HAP-1 (cell line): ENCODE data around the gene HYI.

Source experiments
- DNase-seq, 2 experiments: peaks; one replicate each; pipeline ENCODE4 v3.0.0-alpha.2; 2016 to 2020; ENCODE audit warnings: low spot score in 2 of 2
- H3K27me3 ChIP-seq: fragments of 250-450 bp; sonication (Bioruptor Pico); 2 replicates; pipeline ENCODE4 v1.5.1; 2020; ENCODE audit warnings: low read depth, mild to moderate bottlenecking, moderate library complexity
- H3K36me3 ChIP-seq: fragments of 250-450 bp; sonication (Bioruptor Pico); replicated peaks from 2 replicates; pipeline ENCODE4 v1.5.1; 2020; ENCODE audit warnings: mild to moderate bottlenecking
- H3K4me1 ChIP-seq: fragments of 250-450 bp; sonication (Bioruptor Pico); 2 replicates; pipeline ENCODE4 v1.5.1; 2020; ENCODE audit warnings: mild to moderate bottlenecking
- H3K4me3 ChIP-seq: fragments of 250-450 bp; sonication (Bioruptor Pico); 2 replicates; pipeline ENCODE4 v1.5.1; 2020; ENCODE audit warnings: mild to moderate bottlenecking, moderate library complexity
- H3K9me3 ChIP-seq: fragments of 250-450 bp; sonication (Bioruptor Pico); 2 replicates; pipeline ENCODE4 v1.5.1; 2020; ENCODE audit warnings: mild to moderate bottlenecking, moderate library complexity
- in situ Hi-C: fragments of 300-500 bp; cut with MboI; formaldehyde crosslinking; loops from 3 replicates; pipeline ENCODE4 v1.14.3; 2020; ENCODE audit warnings: low sequenced_read_pairs, inconsistent platforms, mixed read lengths

HYI gene

DNA sequence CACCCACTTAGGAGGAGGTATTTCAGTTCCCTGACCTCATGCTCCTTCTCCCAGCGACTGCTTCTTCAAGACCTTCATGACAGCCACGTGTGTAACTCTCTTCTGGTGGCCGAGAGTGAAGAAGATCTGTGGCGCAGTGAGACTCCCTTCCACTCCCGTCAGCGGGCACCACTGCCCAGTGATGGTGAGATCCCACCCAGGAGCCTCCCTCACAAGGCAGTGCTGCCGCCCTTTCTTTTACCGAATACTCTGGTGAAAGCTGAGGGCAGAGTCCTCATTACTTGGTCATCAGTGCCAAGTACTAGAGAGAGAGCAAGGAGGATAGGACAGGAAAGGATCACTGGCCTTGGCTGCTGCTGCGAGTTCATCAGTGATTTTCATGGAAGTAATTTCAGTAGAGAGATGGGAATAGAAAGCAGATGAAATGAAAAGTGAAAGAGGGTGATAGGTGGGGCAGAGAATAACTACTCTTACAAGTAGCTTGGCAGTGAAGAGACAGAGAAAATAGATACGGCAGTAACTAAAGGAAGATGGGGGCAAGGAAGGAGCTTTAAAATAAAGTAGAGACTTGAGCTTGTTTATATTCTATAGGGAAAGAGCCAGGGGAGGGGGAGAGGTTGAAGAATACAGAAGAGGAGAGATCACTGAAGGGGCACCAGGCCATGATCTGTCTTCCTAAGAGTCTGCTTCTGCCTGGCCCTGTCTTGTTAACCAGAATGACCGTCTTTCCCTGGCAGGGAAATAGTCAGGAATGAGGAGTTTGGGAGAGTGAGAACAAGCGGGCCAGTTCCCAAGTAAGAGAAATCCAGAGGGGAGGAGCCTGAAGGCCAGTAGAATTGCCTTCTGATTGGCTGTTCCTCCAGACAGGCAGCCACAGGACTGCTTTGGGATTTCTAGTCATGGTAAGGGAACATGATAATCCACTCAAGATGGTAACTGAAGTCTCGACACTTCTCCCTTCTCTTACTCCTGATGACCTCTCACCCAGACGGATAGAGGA, 18.3 kb downstream of the HYI start:
- peaks cover 59% of the 10 kb centered on the region for H3K36me3 ChIP-seq
- in situ Hi-C loops: no loop called here

DNA sequence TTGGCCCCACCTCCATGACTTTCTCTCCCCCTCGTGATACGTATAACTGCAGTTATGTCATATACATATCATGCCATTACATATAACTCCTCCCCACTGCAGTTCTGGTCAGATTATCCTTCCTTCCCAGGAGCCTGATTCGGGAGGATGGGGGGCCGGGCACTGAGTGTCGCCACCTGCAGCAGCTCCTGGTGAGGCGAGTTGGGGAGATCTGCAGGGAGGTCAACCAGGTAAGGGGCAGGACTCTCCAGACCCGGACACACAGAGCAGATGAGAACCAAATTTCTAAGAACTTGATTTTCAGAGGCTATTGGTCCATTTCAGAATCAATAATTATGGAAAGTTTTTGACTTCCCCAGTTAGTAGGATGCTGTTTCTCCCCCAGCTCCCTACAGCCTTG, 19.5 kb downstream of the HYI start:
- H3K9me3 ChIP-seq: no peaks in the 10 kb centered on the region
- peaks cover 59% of the 10 kb centered on the region for H3K36me3 ChIP-seq
- H3K4me1 ChIP-seq: no peaks in the 10 kb centered on the region
- H3K27me3 ChIP-seq: no peaks in the 10 kb centered on the region
- in situ Hi-C loops: no loop called here
- H3K4me3 ChIP-seq: no peak overlapping the region
- DNase-seq: no peak

More for the DNA sequence above, 18.3 kb downstream of the HYI start:
- Histone ChIP-seq H3K4me1 (no peaks in the 10 kb centered on the region), H3K27me3 (no peaks in the 10 kb centered on the region), H3K9me3 (no peaks in the 10 kb centered on the region), H3K4me3 (no peak overlapping the region)
- DNase-seq: no peak

DNA sequence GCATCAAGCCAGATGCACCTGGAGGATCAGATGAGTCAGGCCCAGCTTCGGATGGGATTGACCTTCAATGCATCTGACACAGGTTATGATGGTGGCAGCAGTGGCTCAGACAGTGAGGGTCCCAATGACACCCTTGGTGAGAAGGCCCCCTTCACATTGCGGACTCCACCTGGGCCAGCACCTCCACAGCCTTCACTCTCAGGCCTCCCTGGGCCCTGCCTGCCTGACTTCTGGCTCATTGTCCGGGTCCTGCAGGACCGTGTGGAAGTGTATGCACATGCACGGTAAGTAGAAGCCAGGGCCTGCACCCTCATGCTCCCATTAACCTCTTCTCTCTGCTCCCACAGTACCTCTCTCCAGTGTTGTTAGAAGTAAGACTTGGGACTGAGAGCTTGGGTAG, 20.8 kb downstream of the HYI start:
- no peak for DNase-seq
- in situ Hi-C loops: no loop called here
- H3K9me3 ChIP-seq: no peaks in the 10 kb centered on the region
- no peaks in the 10 kb centered on the region for H3K4me1 ChIP-seq
- no peaks in the 10 kb centered on the region for H3K27me3 ChIP-seq
- H3K4me3 ChIP-seq: no peak overlapping the region
- H3K36me3 ChIP-seq: peaks cover 61% of the 10 kb centered on the region

DNA sequence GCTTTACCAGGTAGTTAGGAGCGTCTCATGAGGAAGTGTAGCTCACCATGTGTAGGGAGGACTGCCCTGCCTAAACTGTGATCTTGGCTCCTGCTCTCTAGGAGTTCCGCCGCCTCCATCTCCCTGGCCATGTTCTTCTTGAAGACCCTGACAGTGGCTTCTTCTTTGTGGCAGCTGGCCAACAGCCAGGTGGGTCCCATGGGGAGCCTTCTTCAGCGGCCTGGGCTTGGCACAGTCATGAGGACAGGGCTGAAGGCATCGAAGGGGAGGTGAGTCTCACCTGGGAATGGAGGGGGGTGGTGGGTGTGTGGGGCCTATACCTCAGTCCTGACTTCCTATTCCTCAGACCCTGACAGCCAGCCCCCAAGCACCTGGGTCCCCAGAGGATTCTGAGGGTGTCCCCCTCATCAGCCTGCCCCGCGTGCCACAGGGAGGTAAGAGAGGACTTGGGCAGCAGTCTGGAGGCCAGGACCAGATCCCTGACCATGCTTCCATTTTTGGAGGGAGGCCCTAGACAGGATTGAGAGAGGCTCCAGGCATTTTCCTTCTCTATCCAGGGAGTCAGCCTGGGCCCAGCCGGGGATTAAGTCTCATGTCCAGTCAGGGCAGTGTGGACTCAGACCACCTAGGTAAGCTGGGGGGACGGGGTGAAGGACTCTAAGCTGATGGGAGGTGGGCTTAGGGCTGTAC, 21.4 kb downstream of the HYI start:
- in situ Hi-C loops: no loop called here
- Histone ChIP-seq H3K4me1 (no peaks in the 10 kb centered on the region), H3K4me3 (no peak overlapping the region), H3K9me3 (no peaks in the 10 kb centered on the region), H3K27me3 (no peaks in the 10 kb centered on the region), H3K36me3 (peaks cover 67% of the 10 kb centered on the region)
- DNase-seq: no peak

DNA sequence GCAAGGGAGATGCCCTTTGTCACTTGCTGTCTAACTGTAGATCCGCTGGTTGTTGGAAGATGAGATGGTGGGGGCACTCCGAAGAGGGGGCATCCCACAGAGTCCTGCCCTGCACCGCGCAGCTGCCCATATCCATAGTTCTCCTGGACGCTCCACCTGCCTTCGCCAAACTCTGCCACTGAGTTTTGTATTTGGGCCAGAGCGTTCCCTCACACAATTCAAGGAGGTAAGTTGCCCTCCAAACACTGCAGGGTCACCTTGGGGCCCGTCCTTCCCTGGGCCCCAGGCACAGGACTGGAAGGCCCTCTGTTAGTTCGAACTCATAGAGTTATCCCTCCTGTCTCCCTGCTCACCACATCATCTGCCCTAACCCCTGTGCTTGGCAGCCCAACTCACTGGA, 22.1 kb downstream of the HYI start:
- Histone ChIP-seq H3K27me3 (no peaks in the 10 kb centered on the region), H3K9me3 (no peaks in the 10 kb centered on the region), H3K4me1 (no peaks in the 10 kb centered on the region), H3K36me3 (peaks cover 73% of the 10 kb centered on the region), H3K4me3 (no peak overlapping the region)
- DNase-seq: no peak
- in situ Hi-C loops: no loop called here

DNA sequence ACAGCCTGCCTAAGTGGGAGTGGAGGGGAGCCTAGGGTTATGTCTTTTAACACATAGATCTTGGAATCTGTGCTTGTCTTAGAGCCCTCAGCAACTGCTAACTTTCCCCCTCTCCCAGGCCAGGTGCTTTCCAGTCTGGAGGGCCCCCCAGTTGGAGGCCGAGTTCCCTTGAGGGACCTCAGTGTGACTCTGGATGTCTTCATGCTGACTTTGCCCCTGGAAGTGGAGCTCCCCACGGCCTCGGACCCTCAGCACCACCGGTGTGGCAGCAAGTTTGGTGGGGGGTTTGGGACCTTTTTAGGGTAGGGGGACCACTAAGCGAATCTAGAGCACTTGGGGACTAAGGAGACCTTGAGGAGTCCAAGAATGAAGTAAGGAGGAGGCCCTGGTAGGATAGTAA, 22.9 kb downstream of the HYI start:
- in situ Hi-C loops: no loop called here

DNA sequence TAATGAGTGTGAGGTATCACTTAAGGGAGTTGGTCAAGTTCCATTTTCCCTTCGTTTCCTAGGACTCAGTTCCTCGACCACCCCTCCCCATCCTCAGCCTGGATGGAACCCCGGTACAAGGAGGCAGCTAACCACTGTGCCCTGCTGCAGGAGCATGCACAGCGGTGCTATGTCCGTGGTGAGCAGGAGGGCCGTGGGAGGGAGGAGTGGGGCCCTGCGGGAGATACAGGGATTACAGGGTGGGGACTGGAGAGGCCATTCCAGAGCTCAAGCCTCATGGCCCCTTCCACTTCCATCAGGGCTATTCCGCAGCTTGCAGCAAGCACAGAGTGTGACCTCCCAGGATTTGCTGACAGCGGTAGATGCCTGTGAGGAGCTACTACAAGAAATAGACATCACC, 25.8 kb downstream of the HYI start:
- Histone ChIP-seq H3K27me3 (no peaks in the 10 kb centered on the region), H3K4me1 (no peaks in the 10 kb centered on the region), H3K36me3 (peaks cover 76% of the 10 kb centered on the region), H3K4me3 (no peak overlapping the region), H3K9me3 (no peaks in the 10 kb centered on the region)
- in situ Hi-C loops: no loop called here
- DNase-seq: no peak

More for the DNA sequence above, 22.9 kb downstream of the HYI start:
- H3K4me3 ChIP-seq: no peak overlapping the region
- H3K27me3 ChIP-seq: no peaks in the 10 kb centered on the region
- no peaks in the 10 kb centered on the region for H3K4me1 ChIP-seq
- H3K36me3 ChIP-seq: peaks cover 82% of the 10 kb centered on the region
- no peaks in the 10 kb centered on the region for H3K9me3 ChIP-seq
- no peak for DNase-seq

DNA sequence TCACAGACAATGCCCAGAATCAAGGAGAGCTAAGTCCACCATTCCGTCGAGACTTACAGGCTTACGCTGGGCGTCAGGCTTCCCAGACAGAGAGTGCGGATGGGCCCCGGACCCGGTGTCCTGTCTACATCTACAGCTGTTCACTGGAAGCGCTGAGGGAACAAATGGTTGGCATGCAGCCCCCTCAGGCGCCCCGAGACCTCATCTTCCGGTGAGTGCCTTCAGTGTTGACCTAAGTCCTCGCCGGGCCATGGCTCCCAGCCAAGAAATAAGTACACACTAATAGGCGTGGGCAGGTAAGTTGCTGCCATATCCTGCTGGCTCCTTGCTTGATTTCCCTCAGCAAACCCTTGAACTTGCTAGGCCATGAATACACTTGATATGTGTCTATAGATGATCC, 26.2 kb downstream of the HYI start:
- in situ Hi-C loops: no loop called here
- no peaks in the 10 kb centered on the region for H3K27me3 ChIP-seq
- no peaks in the 10 kb centered on the region for H3K4me1 ChIP-seq
- H3K4me3 ChIP-seq: no peak overlapping the region
- H3K36me3 ChIP-seq: peaks cover 73% of the 10 kb centered on the region
- no peak for DNase-seq
- H3K9me3 ChIP-seq: no peaks in the 10 kb centered on the region

DNA sequence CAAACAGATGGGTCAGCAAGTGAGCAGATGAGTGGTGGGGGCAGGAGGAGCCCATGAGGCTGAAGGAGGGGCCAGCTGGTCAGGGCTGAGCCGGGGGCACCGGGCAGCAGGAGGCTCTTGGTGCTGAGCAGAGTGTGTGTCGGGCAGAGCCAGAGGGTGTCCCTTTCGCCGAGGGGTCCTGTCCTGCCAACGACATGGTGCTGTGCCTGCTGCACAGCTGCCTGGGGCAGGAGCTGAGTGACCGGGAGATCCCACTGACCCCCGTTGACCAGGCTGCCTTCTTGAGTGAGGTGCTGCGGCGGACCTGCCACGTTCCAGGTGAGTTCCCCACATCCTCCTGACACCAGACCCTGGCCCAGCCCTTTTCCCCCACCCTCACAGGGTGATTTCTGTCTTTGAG, 27.5 kb downstream of the HYI start:
- no peak for DNase-seq
- Histone ChIP-seq H3K9me3 (no peaks in the 10 kb centered on the region), H3K27me3 (no peaks in the 10 kb centered on the region), H3K4me3 (no peak overlapping the region), H3K4me1 (no peaks in the 10 kb centered on the region), H3K36me3 (peaks cover 72% of the 10 kb centered on the region)
- in situ Hi-C loops: no loop called here

DNA sequence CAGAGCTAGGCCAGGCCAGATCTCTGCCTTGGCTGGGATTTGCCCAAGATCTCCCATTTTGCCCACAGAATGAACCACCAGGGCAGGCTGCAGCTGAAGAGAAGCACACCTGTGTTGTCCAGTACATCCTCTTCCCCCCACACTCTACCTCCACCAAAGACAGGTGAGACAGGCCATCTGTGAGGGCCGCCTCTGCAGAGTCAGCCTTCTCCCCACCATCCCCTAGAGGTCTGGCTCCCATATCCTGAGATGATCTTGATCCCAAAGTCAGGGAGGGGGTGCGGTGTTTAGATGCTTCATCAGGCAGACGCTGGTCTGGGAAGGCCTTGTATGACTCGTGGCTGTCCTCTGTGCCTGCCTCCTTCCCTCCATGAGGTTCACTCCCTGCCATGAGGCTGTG, 28.7 kb downstream of the HYI start:
- in situ Hi-C loops: no loop called here
- no peak for DNase-seq
- Histone ChIP-seq H3K4me3 (no peak overlapping the region), H3K36me3 (peaks cover 72% of the 10 kb centered on the region), H3K9me3 (no peaks in the 10 kb centered on the region), H3K27me3 (no peaks in the 10 kb centered on the region), H3K4me1 (no peaks in the 10 kb centered on the region)

DNA sequence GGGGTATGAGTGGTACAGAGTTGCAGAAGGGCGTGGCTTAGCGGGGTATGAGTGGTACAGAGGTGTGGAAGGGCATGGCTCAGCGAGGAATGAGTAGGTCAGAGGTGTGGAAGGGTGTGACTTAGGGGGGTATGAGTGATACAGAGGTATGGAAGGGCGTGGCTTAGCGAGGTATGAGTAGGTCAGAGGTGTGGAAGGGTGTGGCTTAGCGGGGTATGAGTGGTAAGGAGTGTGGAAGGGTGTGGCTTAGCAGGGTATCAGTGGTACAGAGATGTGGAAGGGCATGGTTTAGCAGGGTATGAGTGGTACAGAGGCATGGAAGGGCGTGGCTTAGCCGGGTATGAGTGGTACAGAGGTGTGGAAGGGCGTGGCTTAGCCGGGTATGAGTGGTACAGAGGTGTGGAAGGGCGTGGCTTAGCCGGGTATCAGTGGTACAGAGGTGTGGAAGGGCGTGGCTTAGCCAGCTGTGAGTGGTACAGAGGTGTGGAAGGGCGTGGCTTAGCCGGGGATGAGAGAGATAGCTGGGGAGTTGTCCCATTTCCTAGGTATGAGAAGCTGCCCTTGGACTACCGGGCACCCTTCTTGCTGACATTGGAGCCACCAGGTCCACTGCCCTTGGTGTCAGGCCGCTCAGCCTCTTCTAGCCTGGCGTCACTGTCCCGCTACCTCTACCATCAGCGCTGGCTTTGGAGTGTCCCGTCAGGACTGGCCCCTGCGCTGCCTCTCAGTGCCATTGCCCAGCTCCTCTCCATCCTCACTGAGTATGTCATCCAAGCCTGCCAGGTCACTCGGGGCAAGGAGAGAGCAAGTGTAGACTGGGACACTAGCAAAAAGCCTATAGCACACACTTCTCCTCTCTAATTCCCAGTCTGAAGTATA, 29.8 kb downstream of the HYI start:
- Histone ChIP-seq H3K4me3 (no peak overlapping the region), H3K4me1 (no peaks in the 10 kb centered on the region), H3K9me3 (no peaks in the 10 kb centered on the region), H3K36me3 (peaks cover 77% of the 10 kb centered on the region), H3K27me3 (no peaks in the 10 kb centered on the region)
- DNase-seq: no peak
- in situ Hi-C loops: no loop called here

DNA sequence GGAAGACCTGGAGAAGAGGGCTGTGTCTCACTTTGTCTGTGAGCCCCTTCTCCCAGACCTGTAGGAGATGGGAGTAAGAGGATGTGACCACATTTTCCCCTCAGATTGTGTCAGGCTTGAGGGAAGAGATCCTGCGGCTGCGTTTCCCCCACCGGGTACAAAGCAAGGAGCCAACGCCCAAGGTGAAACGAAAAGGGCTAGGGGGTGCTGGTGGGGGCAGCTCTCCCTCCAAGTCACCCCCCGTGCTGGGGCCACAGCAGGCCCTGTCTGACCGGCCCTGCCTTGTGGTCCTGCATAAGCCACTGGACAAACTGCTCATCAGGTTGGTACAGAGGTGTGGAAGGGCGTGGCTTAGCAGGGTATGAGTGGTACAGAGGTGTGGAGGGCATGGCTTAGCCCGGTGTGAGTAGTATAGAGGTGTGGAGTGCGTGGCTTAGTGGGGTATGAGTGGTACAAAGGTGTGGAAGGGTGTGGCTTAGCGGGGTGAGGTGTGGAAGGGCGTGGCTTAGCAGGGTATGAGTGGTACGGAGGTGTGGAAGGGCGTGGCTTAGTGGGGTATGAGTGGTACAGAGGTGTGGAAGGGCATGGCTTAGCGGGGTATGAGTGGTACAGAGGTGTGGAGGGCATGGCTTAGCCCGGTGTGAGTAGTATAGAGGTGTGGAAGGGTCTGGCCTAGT, 30.6 kb downstream of the HYI start:
- Histone ChIP-seq H3K36me3 (peaks cover 73% of the 10 kb centered on the region), H3K27me3 (no peaks in the 10 kb centered on the region), H3K4me3 (no peak overlapping the region), H3K9me3 (no peaks in the 10 kb centered on the region), H3K4me1 (no peaks in the 10 kb centered on the region)
- in situ Hi-C loops: no loop called here
- DNase-seq: no peak
